H1 (cell line): ENCODE results near the gene GRIP1. TPM values are rescaled to one million over a fixed set of nuclear protein-coding genes. Genes with fewer than 3 reads are reported as not detected.

Experiments
- CTCF ChIA-PET: fragments of 300-600 bp; sonication (Branson Sonifier 250); formaldehyde crosslinking; loops from one replicate; lab custom pipeline; 2021; ENCODE audit not compliant: partially characterized antibody; lab: Charles Lee
- POLR2A ChIA-PET: fragments of 300-600 bp; sonication (Branson Sonifier 250); formaldehyde crosslinking; loops from one replicate; lab custom pipeline; 2021; ENCODE audit warnings: inconsistent platforms; ENCODE audit not compliant: partially characterized antibody; lab: Charles Lee
- DNase-seq, 2 experiments: peaks; one replicate each; pipeline versions ENCODE4 v3.0.0 to v3.0.0-alpha.2; 2010 to 2022; ENCODE audit warnings: low spot score in 2 of 2, low read depth in 1 of 2, mixed read lengths in 1 of 2
- FAIRE-seq: peaks from 2 replicates; lab custom pipeline; 2011; peaks lifted over from hg19 to GRCh38; lab: Jason Lieb, UNC
- H2AFZ ChIP-seq: 2 replicates; pipeline ENCODE4 v1.8.1; 2012; ENCODE audit warnings: low read length, inconsistent platforms
- H2AK5ac ChIP-seq: 2 replicates; pipeline ENCODE4 v1.6.1; 2013; ENCODE audit warnings: low read depth, low read length
- H2BK120ac ChIP-seq: replicated peaks from 2 replicates; pipeline ENCODE3; 2013; ENCODE audit warnings: low read depth, low read length, inconsistent platforms
- H2BK12ac ChIP-seq: 2 replicates; pipeline ENCODE4 v1.6.1; 2013; ENCODE audit warnings: low read depth, low read length
- H2BK15ac ChIP-seq: 2 replicates; pipeline ENCODE4 v1.6.1; 2013; ENCODE audit warnings: low read length
- H2BK20ac ChIP-seq: 2 replicates; pipeline ENCODE4 v1.6.1; 2013; ENCODE audit warnings: low read length
- H2BK5ac ChIP-seq: 2 replicates; pipeline ENCODE4 v1.6.1; 2013; ENCODE audit warnings: low read depth, low read length
- H3K14ac ChIP-seq: 2 replicates; pipeline ENCODE4 v1.6.1; 2013; ENCODE audit warnings: inconsistent platforms; ENCODE audit not compliant: insufficient read length
- H3K18ac ChIP-seq: 2 replicates; pipeline ENCODE4 v1.6.1; 2013; ENCODE audit warnings: low read length; ENCODE audit errors: extremely low read depth
- H3K23ac ChIP-seq: 2 replicates; pipeline ENCODE4 v1.6.1; 2013; ENCODE audit warnings: inconsistent platforms; ENCODE audit not compliant: insufficient read length
- H3K23me2 ChIP-seq: 2 replicates; pipeline ENCODE4 v1.6.1; 2013; ENCODE audit warnings: low read depth, low read length
- H3K27ac ChIP-seq: 2 replicates; pipeline ENCODE4 v1.6.1; 2011; ENCODE audit warnings: low read depth, low read length, inconsistent platforms
- H3K27me3 ChIP-seq, 4 experiments: replicated peaks in 1 of 4; 1 replicate in 1 of 4; 2 replicates in 3 of 4; pipeline versions ENCODE4 v1.6.1 to v1.8.1; 2011 to 2013; ENCODE audit warnings: low read length in 3 of 4, mild to moderate bottlenecking in 3 of 4, inconsistent platforms in 2 of 4, mixed read lengths in 2 of 4, moderate library complexity in 1 of 4; ENCODE audit not compliant: control insufficient read depth in 3 of 4, insufficient read depth in 3 of 4; ENCODE audit errors: extremely low read depth in 1 of 4
- H3K36me3 ChIP-seq, 4 experiments: 2 replicates each; pipeline versions ENCODE4 v1.6.1 to v1.8.1; 2011 to 2013; ENCODE audit warnings: mild to moderate bottlenecking in 4 of 4, low read length in 3 of 4, moderate library complexity in 2 of 4, control low read depth in 1 of 4, inconsistent platforms in 1 of 4; ENCODE audit not compliant: insufficient read depth in 4 of 4, control insufficient read depth in 2 of 4
- H3K4ac ChIP-seq: replicated peaks from 2 replicates; pipeline ENCODE3; 2013; ENCODE audit warnings: low read length, low read depth, mixed read lengths, inconsistent platforms; ENCODE audit not compliant: insufficient read length
- H3K4me1 ChIP-seq, 4 experiments: replicated peaks in 1 of 4; 1 replicate in 1 of 4; 2 replicates in 3 of 4; pipeline versions ENCODE4 v1.6.1 to v1.8.1; 2011 to 2013; ENCODE audit warnings: low read length in 3 of 4, inconsistent platforms in 2 of 4, mixed read lengths in 1 of 4; ENCODE audit not compliant: insufficient read depth in 4 of 4, control insufficient read depth in 3 of 4
- H3K4me2 ChIP-seq, 2 experiments: 2 replicates each; pipeline versions ENCODE4 v1.6.1 to v1.8.1; 2011 to 2013; ENCODE audit warnings: low read depth in 2 of 2, low read length in 2 of 2, control low read depth in 1 of 2, inconsistent platforms in 1 of 2, mild to moderate bottlenecking in 1 of 2; ENCODE audit not compliant: insufficient read depth in 1 of 2
- H3K4me3 ChIP-seq, 4 experiments: fragments of 200-600, 300-600 bp in 1 of 4; sonication (generic), shearing (Covaris generic), sonication (Bioruptor Twin) in 1 of 4; 2 replicates each; pipeline versions ENCODE4 v1.5.1 to v1.8.1; 2011 to 2016; ENCODE audit warnings: low read length in 4 of 4, low read depth in 3 of 4, control low read depth in 2 of 4, inconsistent platforms in 2 of 4, mild to moderate bottlenecking in 2 of 4, mixed read lengths in 1 of 4, moderate library complexity in 1 of 4; ENCODE audit not compliant: insufficient read depth in 2 of 4; ENCODE audit errors: extremely low read depth in 1 of 4
- H3K56ac ChIP-seq: replicated peaks from 2 replicates; pipeline ENCODE3; 2013; ENCODE audit warnings: low read depth, mild to moderate bottlenecking, mixed read lengths, low read length, inconsistent platforms; ENCODE audit not compliant: insufficient read length
- H3K79me1 ChIP-seq: 2 replicates; pipeline ENCODE4 v1.6.1; 2013; ENCODE audit warnings: low read depth, low read length, control low read depth
- H3K79me2 ChIP-seq, 2 experiments: 2 replicates each; pipeline versions ENCODE4 v1.6.1 to v1.8.1; 2012 to 2013; ENCODE audit warnings: low read length in 2 of 2, mild to moderate bottlenecking in 2 of 2, inconsistent platforms in 1 of 2; ENCODE audit not compliant: insufficient read depth in 2 of 2, control insufficient read depth in 1 of 2
- H3K9ac ChIP-seq, 4 experiments: replicated peaks in 1 of 4; 1 replicate in 1 of 4; 2 replicates in 3 of 4; pipeline versions ENCODE4 v1.6.1 to v1.8.1; 2011 to 2013; ENCODE audit warnings: low read depth in 3 of 4, low read length in 3 of 4, control low read depth in 2 of 4, mild to moderate bottlenecking in 2 of 4, moderate library complexity in 2 of 4, inconsistent platforms in 1 of 4; ENCODE audit errors: extremely low read depth in 1 of 4
- H3K9me3 ChIP-seq, 2 experiments: 2 replicates each; pipeline versions ENCODE4 v1.6.1 to v1.8.1; 2012 to 2013; ENCODE audit warnings: mild to moderate bottlenecking in 2 of 2, moderate library complexity in 2 of 2, control low read depth in 1 of 2, inconsistent platforms in 1 of 2, low read depth in 1 of 2, low read length in 1 of 2, mixed read lengths in 1 of 2; ENCODE audit not compliant: insufficient read depth in 2 of 2
- H4K20me1 ChIP-seq, 2 experiments: replicated peaks in 1 of 2; 2 replicates each; pipeline versions ENCODE3 to v1.8.1; 2011 to 2013; ENCODE audit warnings: inconsistent platforms in 2 of 2, low read length in 2 of 2, mild to moderate bottlenecking in 1 of 2; ENCODE audit not compliant: insufficient read depth in 2 of 2, control insufficient read depth in 1 of 2
- H4K5ac ChIP-seq: 2 replicates; pipeline ENCODE4 v1.6.1; 2013; ENCODE audit warnings: low read length, low read depth, mixed read lengths, inconsistent platforms; ENCODE audit not compliant: insufficient read length
- H4K8ac ChIP-seq: 2 replicates; pipeline ENCODE4 v1.8.0; 2013; ENCODE audit warnings: mild to moderate bottlenecking, moderate library complexity, low read length, inconsistent platforms; ENCODE audit not compliant: insufficient read depth; ENCODE audit errors: extremely low read depth
- H4K91ac ChIP-seq: replicated peaks from 2 replicates; pipeline ENCODE3; 2013; ENCODE audit warnings: low read length, mixed read lengths, inconsistent platforms; ENCODE audit not compliant: insufficient read length
- ATF2 ChIP-seq: IDR thresholded peaks from 2 replicates; pipeline ENCODE4 v1.6.1; 2012; ENCODE audit warnings: low read length, inconsistent platforms
- BCL11A ChIP-seq, 2 experiments: IDR thresholded peaks; one replicate each; pipeline ENCODE4 v1.6.1; 2011; ENCODE audit warnings: low read depth in 2 of 2, low read length in 2 of 2, mild to moderate bottlenecking in 2 of 2
- CHD1 ChIP-seq: IDR thresholded peaks from 2 replicates; pipeline ENCODE4 v1.6.1; 2012; ENCODE audit warnings: low read depth, low read length, improper control_type of control experiment
- FOSL1 ChIP-seq: IDR thresholded peaks from 2 replicates; pipeline ENCODE4 v1.6.1; 2011; ENCODE audit warnings: mild to moderate bottlenecking, low read depth, low read length, moderate library complexity; ENCODE audit not compliant: insufficient read depth
- GTF2F1 ChIP-seq: IDR thresholded peaks from 2 replicates; pipeline ENCODE4 v1.6.1; 2012; ENCODE audit warnings: low read depth, low read length, improper control_type of control experiment, borderline replicate concordance
- MAFK ChIP-seq: IDR thresholded peaks from 2 replicates; pipeline ENCODE4 v1.6.1; 2012; ENCODE audit warnings: low read depth, mild to moderate bottlenecking, improper control_type of control experiment, low read length
- PHF8 ChIP-seq: fragments of 200-600 bp; sonication (generic); conservative IDR thresholded peaks from 2 replicates; pipeline ENCODE4 v1.7.1; 2012; ENCODE audit warnings: low read depth, mild to moderate bottlenecking, inconsistent platforms, low read length, moderate library complexity
- POLR2A ChIP-seq, 2 experiments: IDR thresholded peaks; 1 replicate in 1 of 2; 2 replicates in 1 of 2; pipeline ENCODE4 v1.6.1; 2011; ENCODE audit warnings: low read depth in 2 of 2, low read length in 2 of 2, mild to moderate bottlenecking in 2 of 2; ENCODE audit errors: control extremely low read depth in 1 of 2
- POLR2AphosphoS5 ChIP-seq: IDR thresholded peaks from 2 replicates; pipeline ENCODE4 v1.6.1; 2011; ENCODE audit warnings: low read depth, low read length
- RAD21 ChIP-seq, 2 experiments: IDR thresholded peaks in 1 of 2; conservative IDR thresholded peaks in 1 of 2; 2 replicates each; pipeline ENCODE4 v1.6.1; 2011; ENCODE audit warnings: low read depth in 2 of 2, low read length in 2 of 2, improper control_type of control experiment in 1 of 2, inconsistent platforms in 1 of 2, mild to moderate bottlenecking in 1 of 2, moderate library complexity in 1 of 2
- RBBP5 ChIP-seq: IDR thresholded peaks from 2 replicates; pipeline ENCODE4 v1.7.1; 2012; ENCODE audit warnings: low read depth, mild to moderate bottlenecking, inconsistent platforms, low read length, moderate library complexity, borderline replicate concordance
- SUZ12 ChIP-seq: fragments of 200-600 bp; sonication (generic); IDR thresholded peaks from 2 replicates; pipeline ENCODE4 v1.6.1; 2012; ENCODE audit warnings: mild to moderate bottlenecking, inconsistent platforms, low read length, moderate library complexity, mixed read lengths
- WGBS, 2 experiments: shearing (Covaris generic) in 1 of 2; methylation state at CpG; one replicate each; pipeline versions ENCODE4 v1.1.6 to v1.1.7; 2013 to 2015; ENCODE audit warnings: low lambda C conversion rate in 2 of 2, mixed read lengths in 2 of 2, inconsistent platforms in 1 of 2, low coverage in 1 of 2, missing lambda C conversion rate in 1 of 2; ENCODE audit not compliant: insufficient replicate concordance in 2 of 2, insufficient coverage in 1 of 2, insufficient read length in 1 of 2; ENCODE audit errors: extremely low coverage in 1 of 2, missing lambda C conversion rate in 1 of 2; 5-methylcytosine and 5-hydroxymethylcytosine counted together
- polyA plus RNA-seq, 7 experiments: library from polyadenylated mRNA; depleted of rRNA in 3 of 7; stranded (reverse) in 5 of 7; unstranded in 2 of 7; fragments of >200 nt in 5 of 7; fragments of 200-250 nt in 2 of 7; gene quantifications; 1 replicate in 5 of 7; 2 replicates in 1 of 7; 4 replicates in 1 of 7; pipeline versions ENCODE4 v1.2.1 to v1.2.3, GENCODE V29; 2011 to 2013; ENCODE audit warnings: missing spikeins in 2 of 7, mixed read lengths in 2 of 7
- total RNA-seq: library from RNA; stranded (reverse); fragmentation: NEBNext Ultra II Directional; extraction: Animal tissue kit (Norgen Biotek cat#: 25700); gene quantifications from 2 replicates; pipeline ENCODE4 v1.2.1, GENCODE V29; 2021

The GRIP1 gene
- total and polyA plus RNA-seq, 2 of the 8 experiments (the other 6 are each of a cell fraction or from before 2014, with no cell fraction given), result 4.5 to 27.3 TPM

DNA sequence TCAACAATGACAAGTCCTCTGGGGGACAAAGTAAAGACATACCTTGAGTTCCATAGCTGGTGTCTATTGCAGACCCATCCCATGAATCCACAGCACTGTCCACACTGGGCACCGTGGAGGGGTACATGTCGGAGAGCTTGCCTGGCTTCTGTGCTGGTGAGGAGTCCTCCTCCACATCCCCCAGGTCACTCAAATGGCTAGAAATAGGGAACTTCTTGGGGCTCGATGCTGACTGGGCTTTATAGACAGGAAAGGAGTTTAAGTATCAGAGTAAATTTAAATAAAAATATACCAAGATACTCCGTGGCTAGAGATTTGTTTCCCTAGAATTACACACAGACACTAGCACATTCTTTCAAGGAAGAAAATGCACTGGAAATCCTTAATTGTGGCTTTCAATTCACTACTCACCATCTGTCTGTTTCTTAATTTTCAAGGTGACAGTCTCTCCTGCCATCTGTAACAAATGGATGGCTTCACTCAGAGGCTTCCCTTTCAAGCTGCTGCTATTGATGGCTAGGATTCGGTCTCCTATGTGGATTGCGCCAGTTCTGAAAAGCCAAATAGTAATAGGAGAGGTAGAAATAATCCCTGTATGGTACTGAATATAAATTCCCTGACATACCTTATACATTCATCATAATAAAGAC, 286.5 kb downstream of the GRIP1 start:
- Histone ChIP-seq H2BK15ac (no peak overlapping the region), H3K56ac (no peak overlapping the region), H2BK20ac (no peak overlapping the region), H3K9ac (no peak overlapping the region), H2BK12ac (no peak overlapping the region), H3K27me3 (no peaks in the 10 kb centered on the region), H3K9me3 (no peaks in the 10 kb centered on the region), H3K36me3 (no peaks in the 10 kb centered on the region), H3K79me2 (no peaks in the 10 kb centered on the region), H3K4me2 (no peak overlapping the region), H3K23me2 (no peaks in the 10 kb centered on the region), H2BK120ac (no peak overlapping the region), H3K79me1 (no peaks in the 10 kb centered on the region), H2BK5ac (no peak overlapping the region), H3K14ac (no peak overlapping the region), H2AFZ (no peak overlapping the region), H4K5ac (no peak overlapping the region), H4K8ac (no peak overlapping the region), H3K23ac (no peak overlapping the region), H3K27ac (no peak overlapping the region), H4K91ac (no peak overlapping the region), H3K4me3 (no peak overlapping the region), H2AK5ac (no peak overlapping the region), H3K4me1 (no peaks in the 10 kb centered on the region), H3K18ac (no peak overlapping the region), H4K20me1 (no peaks in the 10 kb centered on the region), H3K4ac (no peak overlapping the region)
- ChIA-PET POLR2A (no interaction called here), CTCF (interaction anchor here (0.7 to 2.3 kb wide), 9 partner anchors 13 to 316 kb away, joined by 3 to 7 read pairs (median 4); no protein-coding TSS in a partner anchor)
- FAIRE-seq (no peak), DNase-seq (no peak)
- 91% methylated on average over 6 of the region's 6 CpGs; no CpG with 5 or more reads in 1 of the 2 experiments for WGBS, 2 experiments
- no peak for TF ChIP-seq RAD21 (IDR thresholded peaks at IDR 0.05 in 1 of 2, conservative IDR thresholded peaks at IDR 0.05 in 1 of 2; ENCODE audit: low read depth in 2 of 2, low read length in 2 of 2)
- no peak for TF ChIP-seq POLR2A (IDR thresholded peaks at IDR 0.05; ENCODE audit: control extremely low read depth in 1 of 2, low read depth in 2 of 2, low read length in 2 of 2)
- TF ChIP-seq ATF2, result no peak
- TF ChIP-seq BCL11A (IDR thresholded peaks at IDR 0.05; ENCODE audit: low read depth in 2 of 2, low read length in 2 of 2), result no peak
- TF ChIP-seq PHF8, result no peak
- TF ChIP-seq POLR2AphosphoS5, result no peak
- TF ChIP-seq GTF2F1, result no peak
- TF ChIP-seq FOSL1, result no peak
- no peak for TF ChIP-seq MAFK
- no peak for TF ChIP-seq SUZ12
- TF ChIP-seq CHD1, result no peak
- TF ChIP-seq RBBP5, result no peak
